ENCODE data around the gene MANSC1. TPM values are rescaled to one million over a fixed set of nuclear protein-coding genes. Genes with fewer than 3 reads are reported as not detected.

MANSC1 gene
- total RNA-seq, 2 donors from 2014 or later, result 8.9 to 12.2 TPM

DNA sequence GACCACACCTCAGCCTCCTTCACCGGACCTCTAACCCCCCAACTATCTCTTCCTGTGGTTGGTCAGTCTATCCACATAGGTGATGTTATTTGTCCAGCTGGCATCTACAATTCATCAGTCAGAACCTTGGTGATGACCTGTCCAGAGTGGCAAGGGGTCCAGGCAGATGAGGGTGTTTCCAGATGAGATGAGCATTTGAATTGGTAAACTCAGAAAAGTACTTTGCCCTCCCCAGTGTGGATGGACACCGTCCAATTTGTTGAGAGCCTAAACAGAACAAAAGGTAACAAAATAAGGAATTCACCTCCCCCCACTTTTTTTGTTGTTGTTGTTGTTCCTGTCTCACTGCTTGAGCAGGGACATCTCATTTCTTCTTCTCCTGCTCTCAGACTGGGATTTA, 48.9 kb downstream of the MANSC1 start:
- peaks cover 13% of the 10 kb centered on the region for H3K4me1 ChIP-seq
- intact Hi-C loops (cut with DNase I), result no loop called here
- no peak for DNase-seq
- no peak overlapping the region for H3K27ac ChIP-seq
- WGBS, 2 donors, result 69 to 76% methylated on average over 2 of the region's 2 CpGs
- H3K27me3 ChIP-seq, result no peaks in the 10 kb centered on the region
- no peaks in the 10 kb centered on the region for H3K36me3 ChIP-seq (replicated peaks in 1 of 2; ENCODE audit: insufficient read depth in 1 of 2, low read depth in 2 of 2)
- TF ChIP-seq, protein P1, sequence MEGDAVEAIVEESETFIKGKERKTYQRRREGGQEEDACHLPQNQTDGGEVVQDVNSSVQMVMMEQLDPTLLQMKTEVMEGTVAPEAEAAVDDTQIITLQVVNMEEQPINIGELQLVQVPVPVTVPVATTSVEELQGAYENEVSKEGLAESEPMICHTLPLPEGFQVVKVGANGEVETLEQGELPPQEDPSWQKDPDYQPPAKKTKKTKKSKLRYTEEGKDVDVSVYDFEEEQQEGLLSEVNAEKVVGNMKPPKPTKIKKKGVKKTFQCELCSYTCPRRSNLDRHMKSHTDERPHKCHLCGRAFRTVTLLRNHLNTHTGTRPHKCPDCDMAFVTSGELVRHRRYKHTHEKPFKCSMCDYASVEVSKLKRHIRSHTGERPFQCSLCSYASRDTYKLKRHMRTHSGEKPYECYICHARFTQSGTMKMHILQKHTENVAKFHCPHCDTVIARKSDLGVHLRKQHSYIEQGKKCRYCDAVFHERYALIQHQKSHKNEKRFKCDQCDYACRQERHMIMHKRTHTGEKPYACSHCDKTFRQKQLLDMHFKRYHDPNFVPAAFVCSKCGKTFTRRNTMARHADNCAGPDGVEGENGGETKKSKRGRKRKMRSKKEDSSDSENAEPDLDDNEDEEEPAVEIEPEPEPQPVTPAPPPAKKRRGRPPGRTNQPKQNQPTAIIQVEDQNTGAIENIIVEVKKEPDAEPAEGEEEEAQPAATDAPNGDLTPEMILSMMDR (IDR thresholded peaks at IDR 0.05), result no peak
- ATAC-seq, result no peak
- no peak overlapping the region for H3K4me3 ChIP-seq
- H3K9me3 ChIP-seq, result no peaks in the 10 kb centered on the region

DNA sequence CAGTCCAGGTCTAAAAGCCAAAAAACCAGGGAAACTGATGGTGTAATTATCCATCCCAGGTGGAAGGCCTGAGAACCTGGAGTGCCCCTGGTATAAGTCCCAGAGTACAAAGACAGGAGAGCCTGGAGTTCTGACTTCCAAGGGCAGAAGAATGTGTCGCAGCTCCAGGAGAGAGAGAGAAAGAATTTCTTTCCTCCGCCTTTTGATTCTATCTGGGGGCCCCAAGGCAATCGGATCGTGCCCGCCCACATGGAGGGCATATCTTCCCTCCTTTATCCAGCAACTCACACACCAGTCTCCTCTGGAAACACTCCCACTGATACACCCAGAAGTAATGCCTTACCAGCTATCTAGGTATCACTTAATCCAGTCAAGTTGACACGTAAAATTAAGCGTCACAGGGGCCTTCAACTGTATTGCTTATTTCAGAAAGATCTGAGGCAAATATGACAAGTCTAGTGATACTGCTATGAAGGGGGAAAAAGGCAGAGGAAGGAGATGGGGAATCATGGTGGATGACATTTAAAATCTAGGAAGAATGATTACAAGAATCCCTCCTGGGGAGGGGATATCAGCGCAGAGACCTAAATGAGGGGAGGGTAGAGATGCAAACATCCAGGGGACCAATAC, 52.7 kb downstream of the MANSC1 start:
- DNase-seq (no peak), ATAC-seq (no peak)
- Histone ChIP-seq H3K4me1 (peaks cover 34% of the 10 kb centered on the region), H3K9me3 (no peaks in the 10 kb centered on the region), H3K4me3 (no peak overlapping the region), H3K36me3 (replicated peaks in 1 of 2; ENCODE audit: insufficient read depth in 1 of 2, low read depth in 2 of 2) (no peaks in the 10 kb centered on the region), H3K27me3 (no peaks in the 10 kb centered on the region), H3K27ac (no peak overlapping the region)
- WGBS, 2 donors, result 83 to 86% methylated on average over 8 of the region's 8 CpGs
- intact Hi-C loops (cut with DNase I), result no loop called here
- TF ChIP-seq POLR2A (IDR thresholded peaks at IDR 0.05), result no peak
- TF ChIP-seq, protein P1 (IDR thresholded peaks at IDR 0.05), result no peak

DNA sequence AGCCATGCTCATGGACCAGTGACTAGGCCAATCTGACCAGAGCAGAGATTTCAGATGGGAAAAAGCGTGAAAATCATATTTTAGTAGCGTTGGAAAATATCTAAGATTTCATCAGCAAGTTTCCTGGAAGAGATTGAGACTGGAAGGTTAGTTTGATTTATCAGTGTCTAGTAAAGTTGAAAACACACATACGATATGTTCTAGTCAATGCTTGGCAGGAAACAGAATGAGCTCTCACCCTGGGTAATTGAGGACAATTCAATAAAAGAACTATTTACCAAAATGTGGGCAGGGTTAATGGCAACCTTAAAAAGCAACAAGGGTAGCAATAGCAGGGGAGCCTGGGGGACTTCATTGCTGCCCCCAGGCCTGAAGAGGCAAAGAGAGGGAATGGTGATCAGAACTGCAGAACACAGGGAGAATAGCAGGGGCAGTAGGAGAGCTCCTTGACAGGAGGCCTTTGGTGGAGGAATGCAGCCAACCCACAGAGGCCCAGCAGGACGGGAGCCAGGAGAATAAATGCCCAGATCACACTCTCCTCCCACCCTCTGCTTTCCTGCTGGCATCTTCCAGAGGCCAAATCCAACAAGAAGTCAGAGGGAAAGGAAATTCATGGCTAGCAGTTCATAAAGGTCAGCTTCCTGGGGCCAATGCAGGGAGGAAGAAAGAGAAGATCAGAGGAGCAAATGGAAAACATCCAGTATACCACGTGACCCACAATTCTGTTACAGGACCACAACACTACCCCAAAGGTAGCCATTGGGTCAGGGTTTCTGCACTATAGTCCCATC, 55.6 kb downstream of the MANSC1 start:
- peak; percentile 69 for ATAC-seq
- DNase-seq, result peak; percentile 20 to 57 (median 40)
- 36 to 49% methylated on average over 5 of the region's 5 CpGs for WGBS, 2 donors
- Histone ChIP-seq H3K9me3 (no peaks in the 10 kb centered on the region), H3K27ac (peak overlapping the region in 3 of 4 donors; percentile 26 to 54 (median 33)), H3K27me3 (no peaks in the 10 kb centered on the region), H3K36me3 (replicated peaks in 1 of 2; ENCODE audit: insufficient read depth in 1 of 2, low read depth in 2 of 2) (no peaks in the 10 kb centered on the region), H3K4me1 (peaks cover 21% of the 10 kb centered on the region), H3K4me3 (no peak overlapping the region)
- intact Hi-C loops (cut with DNase I), result no loop called here
- TF ChIP-seq, protein P1 (IDR thresholded peaks at IDR 0.05), result no peak
- TF ChIP-seq POLR2A (IDR thresholded peaks at IDR 0.05), result no peak

DNA sequence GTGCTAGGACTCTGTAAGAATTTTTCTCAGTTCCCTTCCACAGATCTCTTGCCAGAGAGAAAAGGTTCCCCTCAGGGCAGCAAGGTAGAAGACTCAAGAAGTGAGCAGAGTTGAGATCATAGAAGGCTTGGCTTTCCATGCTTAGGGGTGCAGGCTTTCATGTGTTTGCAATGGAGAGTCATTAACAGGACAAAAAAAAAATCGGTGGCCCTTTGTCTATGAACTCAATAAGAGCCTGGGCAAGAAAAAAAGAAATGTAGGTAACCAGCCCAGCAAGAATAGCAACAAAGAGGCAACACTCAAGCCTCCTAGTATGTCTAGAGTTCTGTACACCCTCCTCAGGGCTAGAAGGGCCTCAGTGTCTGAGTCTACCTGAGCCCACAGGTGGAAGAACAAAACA, 59.8 kb downstream of the MANSC1 start:
- no peaks in the 10 kb centered on the region for H3K27me3 ChIP-seq
- H3K4me1 ChIP-seq, result peaks cover 14% of the 10 kb centered on the region
- H3K27ac ChIP-seq, result no peak overlapping the region
- intact Hi-C loops (cut with DNase I), result no loop called here
- no peak overlapping the region for H3K4me3 ChIP-seq
- no peaks in the 10 kb centered on the region for H3K36me3 ChIP-seq (replicated peaks in 1 of 2; ENCODE audit: insufficient read depth in 1 of 2, low read depth in 2 of 2)
- WGBS, 2 donors, result 38 to 46% methylated on average over 1 of the region's 1 CpG
- no peaks in the 10 kb centered on the region for H3K9me3 ChIP-seq
- ATAC-seq (no peak), DNase-seq (no peak)
- TF ChIP-seq, protein P1 (IDR thresholded peaks at IDR 0.05), result no peak
- TF ChIP-seq POLR2A (IDR thresholded peaks at IDR 0.05), result no peak

Measured in body of pancreas (tissue), 4 donors.